HepG2 (cell line): ENCODE data around the gene MBTPS1.

Source experiments
- CBX2 ChIP-seq, 2 experiments: fragments of 200-600 bp in 1 of 2; sonication (generic); formaldehyde crosslinking in 1 of 2; IDR thresholded peaks; 2 replicates each; pipeline versions ENCODE4 v1.7.0 to v1.8.1; 2018 to 2022; ENCODE audit warnings: low read depth in 2 of 2, low read length in 1 of 2, mild to moderate bottlenecking in 1 of 2, missing genetic modification reagents in 1 of 2
- EP300 ChIP-seq, 3 experiments: sonication (generic) in 1 of 3; formaldehyde crosslinking in 1 of 3; IDR thresholded peaks; 2 replicates each; pipeline versions ENCODE4 v1.5.1 to v1.6.1; 2011 to 2020; ENCODE audit warnings: low read depth in 2 of 3, low read length in 2 of 3, borderline replicate concordance in 1 of 3, improper control_type of control experiment in 1 of 3, mild to moderate bottlenecking in 1 of 3, missing genetic modification reagents in 1 of 3, moderate library complexity in 1 of 3
- JUND ChIP-seq: sonication (generic); formaldehyde crosslinking; IDR thresholded peaks from 2 replicates; pipeline ENCODE4 v1.8.0; 2022; ENCODE audit warnings: mild to moderate bottlenecking, missing genetic modification reagents
- MIER3 ChIP-seq: IDR thresholded peaks from 2 replicates; pipeline ENCODE4 v1.6.1; 2016; ENCODE audit warnings: missing compliant biosample characterization, borderline replicate concordance
- SOX13 ChIP-seq, 3 experiments: fragments of 450-650 bp in 1 of 3; sonication (generic) in 1 of 3; formaldehyde crosslinking in 1 of 3; IDR thresholded peaks in 2 of 3; conservative IDR thresholded peaks in 1 of 3; 2 replicates each; pipeline versions ENCODE4 v1.5.0 to v1.6.1; 2016 to 2020; ENCODE audit warnings: antibody characterized with exemption in 1 of 3, mild to moderate bottlenecking in 1 of 3, missing compliant biosample characterization in 1 of 3, missing genetic modification reagents in 1 of 3, moderate library complexity in 1 of 3
- TF ChIP-seq, protein P1 (sequence below): sonication (generic); formaldehyde crosslinking; IDR thresholded peaks from 2 replicates; pipeline ENCODE4 v1.5.0; 2020; ENCODE audit warnings: mild to moderate bottlenecking, missing genetic modification reagents, moderate library complexity
- TF ChIP-seq, protein P2 (sequence below): sonication (generic); formaldehyde crosslinking; IDR thresholded peaks from 2 replicates; pipeline ENCODE4 v1.4.0; 2020; ENCODE audit warnings: missing genetic modification reagents
- TF ChIP-seq, protein P3 (sequence below): sonication (generic); formaldehyde crosslinking; IDR thresholded peaks from 2 replicates; pipeline ENCODE4 v1.8.1; 2023; ENCODE audit warnings: missing genetic modification reagents, inconsistent platforms, borderline replicate concordance
- TF ChIP-seq, protein P4 (sequence below), 2 experiments: fragments of 450-650 bp in 1 of 2; sonication (generic) in 1 of 2; formaldehyde crosslinking; IDR thresholded peaks; 2 replicates each; pipeline versions ENCODE4 v1.5.0 to v1.8.0; 2020 to 2022; ENCODE audit warnings: mild to moderate bottlenecking in 1 of 2, missing genetic modification reagents in 1 of 2

DNA sequence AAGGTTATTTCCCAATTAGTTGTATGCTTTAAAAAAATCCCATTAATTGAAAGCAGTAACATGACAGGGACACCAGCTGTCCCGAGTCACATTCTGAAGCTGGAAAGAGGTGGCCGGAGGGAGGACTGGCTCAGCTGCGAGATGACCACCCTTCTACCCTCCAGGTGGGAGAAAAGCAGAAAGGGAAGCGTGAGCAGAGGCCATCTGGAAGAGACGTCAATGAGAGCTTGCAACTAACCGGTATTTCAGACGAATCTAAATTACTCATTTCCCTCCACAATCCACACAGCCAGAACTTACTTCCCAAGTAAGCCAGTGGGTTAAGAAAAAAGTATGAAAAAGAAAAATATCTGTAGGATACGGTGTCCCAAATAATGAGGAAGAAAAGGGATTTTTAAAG, 45.6 kb downstream of the MBTPS1 start:
- TF ChIP-seq, protein P1, sequence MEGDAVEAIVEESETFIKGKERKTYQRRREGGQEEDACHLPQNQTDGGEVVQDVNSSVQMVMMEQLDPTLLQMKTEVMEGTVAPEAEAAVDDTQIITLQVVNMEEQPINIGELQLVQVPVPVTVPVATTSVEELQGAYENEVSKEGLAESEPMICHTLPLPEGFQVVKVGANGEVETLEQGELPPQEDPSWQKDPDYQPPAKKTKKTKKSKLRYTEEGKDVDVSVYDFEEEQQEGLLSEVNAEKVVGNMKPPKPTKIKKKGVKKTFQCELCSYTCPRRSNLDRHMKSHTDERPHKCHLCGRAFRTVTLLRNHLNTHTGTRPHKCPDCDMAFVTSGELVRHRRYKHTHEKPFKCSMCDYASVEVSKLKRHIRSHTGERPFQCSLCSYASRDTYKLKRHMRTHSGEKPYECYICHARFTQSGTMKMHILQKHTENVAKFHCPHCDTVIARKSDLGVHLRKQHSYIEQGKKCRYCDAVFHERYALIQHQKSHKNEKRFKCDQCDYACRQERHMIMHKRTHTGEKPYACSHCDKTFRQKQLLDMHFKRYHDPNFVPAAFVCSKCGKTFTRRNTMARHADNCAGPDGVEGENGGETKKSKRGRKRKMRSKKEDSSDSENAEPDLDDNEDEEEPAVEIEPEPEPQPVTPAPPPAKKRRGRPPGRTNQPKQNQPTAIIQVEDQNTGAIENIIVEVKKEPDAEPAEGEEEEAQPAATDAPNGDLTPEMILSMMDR (CRISPR knock-in tag): no peak
- TF ChIP-seq SOX13 (IDR thresholded peaks at IDR 0.05) (no peak), SOX13 (CRISPR knock-in tag; conservative IDR thresholded peaks at IDR 0.05 in 1 of 2, IDR thresholded peaks at IDR 0.05 in 1 of 2) (no peak), MIER3 (CRISPR knock-in tag) (no peak), EP300 (IDR thresholded peaks at IDR 0.05; ENCODE audit: low read depth in 2 of 2, low read length in 2 of 2) (no peak), EP300 (CRISPR knock-in tag; IDR thresholded peaks at IDR 0.05; ENCODE audit: borderline replicate concordance) (no peak), CBX2 (IDR thresholded peaks at IDR 0.05; ENCODE audit: low read depth, low read length) (no peak), CBX2 (CRISPR knock-in tag; IDR thresholded peaks at IDR 0.05; ENCODE audit: low read depth) (no peak), JUND (no peak)
- TF ChIP-seq, protein P2, sequence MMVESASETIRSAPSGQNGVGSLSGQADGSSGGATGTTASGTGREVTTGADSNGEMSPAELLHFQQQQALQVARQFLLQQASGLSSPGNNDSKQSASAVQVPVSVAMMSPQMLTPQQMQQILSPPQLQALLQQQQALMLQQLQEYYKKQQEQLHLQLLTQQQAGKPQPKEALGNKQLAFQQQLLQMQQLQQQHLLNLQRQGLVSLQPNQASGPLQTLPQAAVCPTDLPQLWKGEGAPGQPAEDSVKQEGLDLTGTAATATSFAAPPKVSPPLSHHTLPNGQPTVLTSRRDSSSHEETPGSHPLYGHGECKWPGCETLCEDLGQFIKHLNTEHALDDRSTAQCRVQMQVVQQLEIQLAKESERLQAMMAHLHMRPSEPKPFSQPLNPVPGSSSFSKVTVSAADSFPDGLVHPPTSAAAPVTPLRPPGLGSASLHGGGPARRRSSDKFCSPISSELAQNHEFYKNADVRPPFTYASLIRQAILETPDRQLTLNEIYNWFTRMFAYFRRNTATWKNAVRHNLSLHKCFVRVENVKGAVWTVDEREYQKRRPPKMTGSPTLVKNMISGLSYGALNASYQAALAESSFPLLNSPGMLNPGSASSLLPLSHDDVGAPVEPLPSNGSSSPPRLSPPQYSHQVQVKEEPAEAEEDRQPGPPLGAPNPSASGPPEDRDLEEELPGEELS (CRISPR knock-in tag): no peak
- TF ChIP-seq, protein P3, sequence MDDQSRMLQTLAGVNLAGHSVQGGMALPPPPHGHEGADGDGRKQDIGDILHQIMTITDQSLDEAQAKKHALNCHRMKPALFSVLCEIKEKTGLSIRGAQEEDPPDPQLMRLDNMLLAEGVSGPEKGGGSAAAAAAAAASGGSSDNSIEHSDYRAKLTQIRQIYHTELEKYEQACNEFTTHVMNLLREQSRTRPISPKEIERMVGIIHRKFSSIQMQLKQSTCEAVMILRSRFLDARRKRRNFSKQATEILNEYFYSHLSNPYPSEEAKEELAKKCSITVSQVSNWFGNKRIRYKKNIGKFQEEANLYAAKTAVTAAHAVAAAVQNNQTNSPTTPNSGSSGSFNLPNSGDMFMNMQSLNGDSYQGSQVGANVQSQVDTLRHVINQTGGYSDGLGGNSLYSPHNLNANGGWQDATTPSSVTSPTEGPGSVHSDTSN (CRISPR knock-in tag): no peak
- TF ChIP-seq, protein P4, sequence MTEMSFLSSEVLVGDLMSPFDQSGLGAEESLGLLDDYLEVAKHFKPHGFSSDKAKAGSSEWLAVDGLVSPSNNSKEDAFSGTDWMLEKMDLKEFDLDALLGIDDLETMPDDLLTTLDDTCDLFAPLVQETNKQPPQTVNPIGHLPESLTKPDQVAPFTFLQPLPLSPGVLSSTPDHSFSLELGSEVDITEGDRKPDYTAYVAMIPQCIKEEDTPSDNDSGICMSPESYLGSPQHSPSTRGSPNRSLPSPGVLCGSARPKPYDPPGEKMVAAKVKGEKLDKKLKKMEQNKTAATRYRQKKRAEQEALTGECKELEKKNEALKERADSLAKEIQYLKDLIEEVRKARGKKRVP (CRISPR knock-in tag; IDR thresholded peaks at IDR 0.05): no peak
